Esophagus muscularis mucosa (tissue), 4 donors: ENCODE measurements around the gene PRRC2B. TPM values are rescaled to one million over a fixed set of nuclear protein-coding genes. Genes with fewer than 3 reads are reported as not detected.

ENCODE experiments used
- DNase-seq: peaks from one replicate; pipeline ENCODE4 v3.0.0-alpha.2; 2017; ENCODE audit errors: extremely low spot score
- H3K27ac ChIP-seq, 4 donors: fragments of 200-600 bp; sonication (generic); replicated peaks in 1 of 4; 1 replicate in 3 of 4; 2 replicates in 1 of 4; pipeline ENCODE4 v1.5.1; 2016 to 2019; ENCODE audit warnings: mild to moderate bottlenecking in 1 of 4
- H3K27me3 ChIP-seq, 4 donors: fragments of 200-600 bp; sonication (generic); one replicate each; pipeline versions ENCODE4 v1.5.1 to v1.6.0; 2016 to 2019
- H3K36me3 ChIP-seq, 4 donors: fragments of 200-600 bp; sonication (generic); one replicate each; pipeline ENCODE4 v1.5.1; 2016 to 2019
- H3K4me1 ChIP-seq, 4 donors: fragments of 200-600 bp; sonication (generic); one replicate each; pipeline ENCODE4 v1.5.1; 2016 to 2019
- H3K4me3 ChIP-seq, 4 donors: fragments of 200-600 bp; sonication (generic); 1 replicate in 2 of 4; 2 replicates in 2 of 4; pipeline ENCODE4 v1.5.1; 2016 to 2019; ENCODE audit warnings: mild to moderate bottlenecking in 4 of 4, moderate library complexity in 1 of 4
- H3K9me3 ChIP-seq, 4 donors: fragments of 200-600 bp; sonication (generic); 1 replicate in 3 of 4; 2 replicates in 1 of 4; pipeline ENCODE4 v1.5.1; 2016 to 2019
- EP300 ChIP-seq: sonication (generic); formaldehyde crosslinking; IDR thresholded peaks from one replicate; pipeline ENCODE4 v1.6.1; 2017; ENCODE audit warnings: antibody characterized with exemption
- POLR2A ChIP-seq: fragments of 450-650 bp; IDR thresholded peaks from one replicate; pipeline ENCODE4 v1.6.1; 2017; ENCODE audit warnings: antibody characterized with exemption, moderate library complexity, mild to moderate bottlenecking, low read depth
- POLR2AphosphoS5 ChIP-seq, 2 donors: sonication (generic); formaldehyde crosslinking; IDR thresholded peaks; one replicate each; pipeline ENCODE4 v1.6.1; 2017; ENCODE audit warnings: antibody characterized with exemption in 2 of 2
- WGBS: methylation state at CpG from one replicate; pipeline ENCODE4 v1.1.5; 2018; 5-methylcytosine and 5-hydroxymethylcytosine counted together
- intact Hi-C: fragments of 100-400 bp; cut with DNase I; formaldehyde crosslinking; loops from one replicate; pipeline ENCODE4 v1.15.1; 2023
- total RNA-seq, 4 donors: library from RNA; depleted of rRNA; stranded (reverse); fragments of >200 nt; gene quantifications; one replicate each; pipeline versions ENCODE4 v1.1.0 to v1.2.1, GENCODE V29; 2016
- TF ChIP-seq, protein P1 (sequence below), 3 experiments: fragments of 200-600 bp in 2 of 3; fragments of 450-650 bp in 1 of 3; sonication (generic) in 2 of 3; IDR thresholded peaks; one replicate each; pipeline ENCODE4 v1.5.1; 2017 to 2019; ENCODE audit warnings: antibody characterized with exemption in 3 of 3, mild to moderate bottlenecking in 2 of 3, moderate library complexity in 1 of 3

The PRRC2B gene
- total RNA-seq, 4 donors from 2014 or later = 109 to 226 (median 148) TPM

DNA sequence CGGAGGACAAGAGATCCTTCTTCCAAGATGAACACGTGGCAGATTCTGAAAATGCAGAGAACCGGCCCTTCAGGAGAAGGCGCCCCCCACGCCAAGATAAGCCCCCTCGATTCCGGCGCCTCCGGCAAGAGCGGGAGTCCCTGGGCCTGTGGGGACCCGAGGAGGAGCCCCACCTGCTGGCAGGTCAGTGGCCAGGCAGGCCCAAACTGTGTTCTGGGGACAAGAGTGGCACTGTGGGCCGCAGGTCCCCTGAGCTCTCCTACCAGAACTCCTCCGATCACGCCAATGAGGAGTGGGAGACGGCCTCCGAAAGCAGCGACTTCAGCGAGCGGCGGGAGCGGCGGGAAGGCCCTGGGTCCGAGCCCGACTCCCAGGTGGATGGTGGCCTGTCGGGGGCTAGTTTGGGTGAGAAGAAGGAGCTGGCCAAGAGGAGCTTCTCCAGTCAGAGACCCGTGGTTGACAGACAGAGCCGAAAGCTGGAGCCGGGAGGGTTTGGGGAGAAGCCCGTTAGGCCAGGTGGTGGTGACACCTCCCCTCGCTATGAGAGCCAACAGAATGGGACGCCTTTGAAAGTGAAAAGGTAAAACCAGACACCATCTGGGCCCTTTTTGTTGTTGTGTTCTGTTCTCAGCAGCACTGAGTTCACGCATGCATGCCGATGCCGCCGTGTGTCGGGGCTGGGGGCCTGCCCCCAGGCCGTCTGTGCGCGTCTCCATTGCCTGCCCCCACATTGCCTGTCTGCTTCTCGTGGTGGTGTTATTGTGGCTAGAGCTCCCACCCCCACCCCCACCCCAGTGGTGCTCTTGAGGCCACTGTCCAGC lies 82.3 kb downstream of the PRRC2B start:
- peaks cover 88 to 100% (median 98%) of the 10 kb centered on the region in 4 donors for H3K36me3 ChIP-seq
- no peak for DNase-seq
- H3K4me1 ChIP-seq = peaks cover 8 to 19% (median 15%) of the 10 kb centered on the region in 4 donors
- no peaks in the 10 kb centered on the region for H3K9me3 ChIP-seq
- no peaks in the 10 kb centered on the region for H3K27me3 ChIP-seq
- WGBS = 91% methylated on average over 38 of the region's 40 CpGs
- no peak overlapping the region for H3K27ac ChIP-seq
- H3K4me3 ChIP-seq = no peak overlapping the region
- intact Hi-C loops = loop anchor here (5.0 kb wide), 2 partner anchors 109 to 129 kb away; no protein-coding TSS in a partner anchor
- TF ChIP-seq POLR2AphosphoS5 (IDR thresholded peaks at IDR 0.05) (no peak), POLR2A (no peak)
- TF ChIP-seq, protein P1, sequence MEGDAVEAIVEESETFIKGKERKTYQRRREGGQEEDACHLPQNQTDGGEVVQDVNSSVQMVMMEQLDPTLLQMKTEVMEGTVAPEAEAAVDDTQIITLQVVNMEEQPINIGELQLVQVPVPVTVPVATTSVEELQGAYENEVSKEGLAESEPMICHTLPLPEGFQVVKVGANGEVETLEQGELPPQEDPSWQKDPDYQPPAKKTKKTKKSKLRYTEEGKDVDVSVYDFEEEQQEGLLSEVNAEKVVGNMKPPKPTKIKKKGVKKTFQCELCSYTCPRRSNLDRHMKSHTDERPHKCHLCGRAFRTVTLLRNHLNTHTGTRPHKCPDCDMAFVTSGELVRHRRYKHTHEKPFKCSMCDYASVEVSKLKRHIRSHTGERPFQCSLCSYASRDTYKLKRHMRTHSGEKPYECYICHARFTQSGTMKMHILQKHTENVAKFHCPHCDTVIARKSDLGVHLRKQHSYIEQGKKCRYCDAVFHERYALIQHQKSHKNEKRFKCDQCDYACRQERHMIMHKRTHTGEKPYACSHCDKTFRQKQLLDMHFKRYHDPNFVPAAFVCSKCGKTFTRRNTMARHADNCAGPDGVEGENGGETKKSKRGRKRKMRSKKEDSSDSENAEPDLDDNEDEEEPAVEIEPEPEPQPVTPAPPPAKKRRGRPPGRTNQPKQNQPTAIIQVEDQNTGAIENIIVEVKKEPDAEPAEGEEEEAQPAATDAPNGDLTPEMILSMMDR (IDR thresholded peaks at IDR 0.05) = peak in 2 of 3 experiments; percentile 32 to 54

DNA sequence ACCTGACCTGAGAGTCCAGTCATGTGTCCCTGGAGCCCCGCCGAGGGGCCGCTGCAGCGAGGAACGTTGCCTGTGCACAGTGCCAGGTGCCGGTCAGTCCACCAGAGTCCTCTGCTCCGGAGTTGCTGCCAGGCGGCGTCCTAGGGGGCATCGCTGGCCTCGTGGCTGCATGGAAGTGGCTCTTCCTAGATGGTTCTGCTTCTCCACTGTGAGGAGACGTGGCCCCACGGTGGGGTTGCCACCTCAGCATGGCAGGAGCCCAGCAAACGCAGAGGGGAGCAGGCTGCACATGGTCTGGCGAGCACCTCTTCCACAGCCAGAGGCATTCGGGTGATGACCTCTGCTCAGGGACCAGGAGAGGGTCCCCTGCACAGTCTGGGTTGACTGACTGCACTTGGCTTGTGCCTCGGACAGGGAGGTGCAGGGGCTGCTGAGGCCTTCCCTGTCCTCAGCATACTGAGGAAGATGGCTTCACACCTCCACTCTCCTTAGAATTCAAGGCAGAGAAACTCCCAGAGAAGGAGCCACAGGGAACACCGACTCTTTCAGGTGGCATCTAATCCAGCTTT lies 83.0 kb downstream of the PRRC2B start:
- WGBS = 95% methylated on average over 2 of the region's 18 CpGs
- intact Hi-C loops = loop anchor here (5.0 kb wide), 2 partner anchors 110 to 130 kb away; no protein-coding TSS in a partner anchor
- Histone ChIP-seq H3K9me3 (no peaks in the 10 kb centered on the region), H3K27ac (no peak overlapping the region), H3K4me1 (peaks cover 14 to 26% (median 22%) of the 10 kb centered on the region in 4 donors), H3K27me3 (no peaks in the 10 kb centered on the region), H3K36me3 (peaks cover 83 to 100% (median 98%) of the 10 kb centered on the region in 4 donors), H3K4me3 (no peak overlapping the region)
- no peak for DNase-seq
- TF ChIP-seq EP300 = no peak
- TF ChIP-seq, protein P1 (IDR thresholded peaks at IDR 0.05) = no peak
- no peak for TF ChIP-seq POLR2AphosphoS5 (IDR thresholded peaks at IDR 0.05)
- TF ChIP-seq POLR2A = no peak

DNA sequence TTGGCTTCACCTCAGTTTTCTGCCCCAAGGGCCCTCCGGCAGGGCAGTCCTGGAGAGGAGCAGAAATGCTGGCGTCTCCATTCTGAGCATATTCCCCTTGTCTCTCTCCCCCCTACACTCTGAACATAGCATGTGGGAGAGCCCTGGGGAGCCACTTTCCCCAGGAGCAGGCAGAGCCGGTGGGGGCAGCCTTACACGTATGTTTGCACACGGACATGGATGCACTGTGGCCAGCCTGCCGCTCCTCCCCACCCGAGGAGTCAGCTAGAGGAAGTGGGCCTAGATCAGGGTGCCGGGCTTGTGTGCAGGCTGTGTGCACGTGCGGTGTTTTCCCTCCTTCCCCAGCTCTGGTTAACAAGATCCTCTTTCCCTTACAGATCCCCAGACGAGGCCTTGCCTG lies 83.5 kb downstream of the PRRC2B start:
- intact Hi-C loops = loop anchor here (5.0 kb wide), 2 partner anchors 110 to 130 kb away; no protein-coding TSS in a partner anchor
- peaks cover 19 to 31% (median 27%) of the 10 kb centered on the region in 4 donors for H3K4me1 ChIP-seq
- no peak for TF ChIP-seq POLR2A
- no peak for TF ChIP-seq EP300
- no peak for TF ChIP-seq POLR2AphosphoS5 (IDR thresholded peaks at IDR 0.05)
- TF ChIP-seq, protein P1 (IDR thresholded peaks at IDR 0.05) = no peak
- H3K4me3 ChIP-seq = no peak overlapping the region
- DNase-seq = no peak
- peaks cover 83 to 100% (median 98%) of the 10 kb centered on the region in 4 donors for H3K36me3 ChIP-seq
- peak overlapping the region in 1 of 4 donors; percentile 30 for H3K27ac ChIP-seq
- 74% methylated on average over 11 of the region's 11 CpGs for WGBS
- H3K9me3 ChIP-seq = no peaks in the 10 kb centered on the region
- H3K27me3 ChIP-seq = no peaks in the 10 kb centered on the region

DNA sequence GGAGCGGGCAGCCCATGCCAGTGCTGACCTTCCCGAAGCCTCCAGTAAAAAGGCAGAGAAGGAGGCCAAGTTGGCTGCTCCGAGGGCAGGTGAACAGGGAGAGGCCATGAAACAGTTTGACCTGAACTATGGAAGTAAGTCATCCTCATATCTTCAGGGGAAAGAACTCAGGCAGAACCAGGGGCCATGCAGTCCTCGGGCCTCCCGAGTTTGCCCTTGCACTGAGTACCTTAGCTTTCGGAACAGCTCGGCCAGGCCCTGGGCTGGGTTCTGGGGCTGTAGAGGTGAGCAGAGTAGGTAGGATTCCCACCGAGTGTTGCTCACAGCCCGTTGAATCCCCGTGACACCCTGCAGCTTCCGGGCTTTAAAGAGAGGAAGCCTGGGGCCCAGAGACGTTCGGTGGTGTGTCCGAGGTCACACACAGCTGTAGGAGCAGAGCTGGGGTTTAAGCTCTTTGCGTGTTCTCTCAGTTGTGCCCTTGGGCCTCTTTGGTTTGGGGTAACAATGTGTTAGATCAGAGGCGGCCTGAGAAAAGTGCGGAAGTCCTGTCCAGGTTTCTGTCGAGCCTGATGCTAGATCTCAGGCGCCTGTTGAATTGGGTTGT lies 84.0 kb downstream of the PRRC2B start:
- peak overlapping the region in 1 of 4 donors; percentile 30 for H3K27ac ChIP-seq
- no peaks in the 10 kb centered on the region for H3K27me3 ChIP-seq
- H3K9me3 ChIP-seq = no peaks in the 10 kb centered on the region
- H3K36me3 ChIP-seq = peaks cover 82 to 100% (median 98%) of the 10 kb centered on the region in 4 donors
- TF ChIP-seq POLR2A (no peak), EP300 (no peak)
- no peak overlapping the region for H3K4me3 ChIP-seq
- H3K4me1 ChIP-seq = peaks cover 24 to 36% (median 33%) of the 10 kb centered on the region in 4 donors
- DNase-seq = no peak
- intact Hi-C loops = loop anchor here (5.0 kb wide), 2 partner anchors 111 to 131 kb away; no protein-coding TSS in a partner anchor
- WGBS = 82% methylated on average over 19 of the region's 19 CpGs

DNA sequence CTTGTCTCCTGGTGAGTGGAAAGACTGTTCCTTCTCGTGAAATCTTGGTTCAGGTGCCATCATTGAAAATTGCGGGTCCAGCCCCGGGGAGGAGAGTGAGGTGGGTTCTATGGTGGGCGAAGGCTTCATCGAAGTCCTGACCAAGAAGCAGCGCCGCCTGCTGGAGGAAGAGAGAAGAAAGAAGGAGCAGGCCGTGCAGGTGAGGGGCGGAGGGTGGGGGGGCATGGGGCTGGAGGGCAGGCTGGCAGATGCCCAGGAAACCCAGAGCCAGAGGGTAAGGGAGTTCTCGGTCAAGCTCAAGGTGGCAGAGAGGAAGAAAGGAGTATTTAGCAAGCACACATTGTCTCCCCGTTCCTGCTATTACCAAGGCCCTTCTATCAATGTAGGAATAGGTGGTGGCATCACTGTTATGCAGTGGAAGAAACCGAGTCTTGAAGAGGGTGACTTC lies 84.6 kb downstream of the PRRC2B start:
- TF ChIP-seq POLR2AphosphoS5 (IDR thresholded peaks at IDR 0.05) (no peak), POLR2A (no peak)
- TF ChIP-seq, protein P1 (IDR thresholded peaks at IDR 0.05) = peak; percentile 18 to 69 (median 57)
- WGBS = 53% methylated on average over 12 of the region's 12 CpGs
- Histone ChIP-seq H3K27me3 (no peaks in the 10 kb centered on the region), H3K9me3 (no peaks in the 10 kb centered on the region), H3K27ac (peak overlapping the region in 1 of 4 donors; percentile 30), H3K4me3 (no peak overlapping the region), H3K36me3 (peaks cover 77 to 100% (median 98%) of the 10 kb centered on the region in 4 donors), H3K4me1 (peaks cover 29 to 37% (median 36%) of the 10 kb centered on the region in 4 donors)
- intact Hi-C loops = loop anchor here (5.0 kb wide), 2 partner anchors 111 to 131 kb away; no protein-coding TSS in a partner anchor
- DNase-seq = no peak
